Body of pancreas (tissue), 4 donors: ENCODE results near the gene RAD21L1.

ENCODE experiments used
- POLR2A ChIP-seq, 3 donors: fragments of 450-650 bp; IDR thresholded peaks; one replicate each; pipeline ENCODE4 v1.6.1; 2016; ENCODE audit warnings: antibody characterized with exemption in 3 of 3, mild to moderate bottlenecking in 2 of 3
- TF ChIP-seq, protein P1 (sequence below), 7 experiments: fragments of 450-650 bp in 4 of 7; fragments of 200-600 bp in 3 of 7; sonication (generic) in 3 of 7; IDR thresholded peaks; one replicate each; pipeline ENCODE4 v1.5.1; 2016 to 2019; ENCODE audit warnings: antibody characterized with exemption in 7 of 7

DNA sequence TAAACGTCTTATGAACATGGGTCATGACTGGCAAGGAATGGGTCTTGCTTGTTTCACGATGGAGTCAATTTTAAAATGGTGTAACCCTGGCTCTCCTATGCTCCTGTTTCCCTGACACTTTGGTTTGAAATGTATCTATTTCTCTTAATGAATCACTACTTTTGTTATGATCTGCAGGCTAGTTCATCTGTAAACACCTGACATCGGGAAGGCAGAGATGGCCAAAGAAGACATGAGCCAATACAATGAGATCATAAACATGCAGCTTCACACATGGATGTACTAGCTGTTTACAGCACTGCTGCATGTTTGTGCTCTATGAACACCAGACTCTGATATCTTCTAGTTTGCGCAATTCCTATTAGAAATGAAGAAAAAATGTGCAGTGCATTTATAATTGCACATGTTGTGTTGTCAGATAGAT lies 11.0 kb upstream of the RAD21L1 start:
- TF ChIP-seq POLR2A (IDR thresholded peaks at IDR 0.05) = no peak
- TF ChIP-seq, protein P1, sequence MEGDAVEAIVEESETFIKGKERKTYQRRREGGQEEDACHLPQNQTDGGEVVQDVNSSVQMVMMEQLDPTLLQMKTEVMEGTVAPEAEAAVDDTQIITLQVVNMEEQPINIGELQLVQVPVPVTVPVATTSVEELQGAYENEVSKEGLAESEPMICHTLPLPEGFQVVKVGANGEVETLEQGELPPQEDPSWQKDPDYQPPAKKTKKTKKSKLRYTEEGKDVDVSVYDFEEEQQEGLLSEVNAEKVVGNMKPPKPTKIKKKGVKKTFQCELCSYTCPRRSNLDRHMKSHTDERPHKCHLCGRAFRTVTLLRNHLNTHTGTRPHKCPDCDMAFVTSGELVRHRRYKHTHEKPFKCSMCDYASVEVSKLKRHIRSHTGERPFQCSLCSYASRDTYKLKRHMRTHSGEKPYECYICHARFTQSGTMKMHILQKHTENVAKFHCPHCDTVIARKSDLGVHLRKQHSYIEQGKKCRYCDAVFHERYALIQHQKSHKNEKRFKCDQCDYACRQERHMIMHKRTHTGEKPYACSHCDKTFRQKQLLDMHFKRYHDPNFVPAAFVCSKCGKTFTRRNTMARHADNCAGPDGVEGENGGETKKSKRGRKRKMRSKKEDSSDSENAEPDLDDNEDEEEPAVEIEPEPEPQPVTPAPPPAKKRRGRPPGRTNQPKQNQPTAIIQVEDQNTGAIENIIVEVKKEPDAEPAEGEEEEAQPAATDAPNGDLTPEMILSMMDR (IDR thresholded peaks at IDR 0.05) = no peak
